Measurements from ENCODE around the gene MAP3K6. TPM values are rescaled to one million over a fixed set of nuclear protein-coding genes. Genes with fewer than 3 reads are reported as not detected.

The MAP3K6 gene
- total RNA-seq, 2 donors from 2014 or later: 7.3 to 15.2 TPM

Other genes starting within 250 kb of the MAP3K6 start
- gene SLC9A1, start 211.8 kb downstream of the MAP3K6 start, total RNA-seq: 10 to 100 TPM; 15.3 to 20.6 TPM
- 10 to 100 TPM; 20.4 to 29.7 TPM for gene WDTC1, start 132.3 kb downstream of the MAP3K6 start, total RNA-seq
- 10 to 100 TPM; 29.0 to 39.6 TPM for gene TMEM222, start 44.8 kb downstream of the MAP3K6 start, total RNA-seq
- gene SYTL1, start 24.9 kb downstream of the MAP3K6 start, total RNA-seq: 10 to 100 TPM; 26.0 to 43.4 TPM
- gene FCN3, start 7.9 kb upstream of the MAP3K6 start, total RNA-seq: not detected
- gene CD164L2, start 16.4 kb upstream of the MAP3K6 start, total RNA-seq: not detected
- gene GPR3, start 25.7 kb upstream of the MAP3K6 start, total RNA-seq: under 1 TPM; 0.26 to 0.42 TPM
- 100 to 1,000 TPM in 1 of 2 donors, 10 to 100 TPM in 1; 85.7 to 125 TPM for gene WASF2, start 123.2 kb upstream of the MAP3K6 start, total RNA-seq
- 10 to 100 TPM; 13.3 to 22.3 TPM for gene AHDC1, start 237.2 kb upstream of the MAP3K6 start, total RNA-seq